Stimulated activated CD4-positive, alpha-beta T cell treated with anti-CD3 and anti-CD28 coated beads, Interleukin-4, amount 100 ng/mL, for 24 hours (primary cell): ENCODE measurements around the gene TP53TG3B.
"Not testable (repeated sequence)": the region's sequence is repeated elsewhere in the genome, so short reads cannot be mapped to it uniquely, and the experiment has no call there.

ENCODE experiments used
- DNase-seq: peaks from one replicate; pipeline ENCODE4 v3.0.0-alpha.2; 2020

The TP53TG3B gene, protein sequence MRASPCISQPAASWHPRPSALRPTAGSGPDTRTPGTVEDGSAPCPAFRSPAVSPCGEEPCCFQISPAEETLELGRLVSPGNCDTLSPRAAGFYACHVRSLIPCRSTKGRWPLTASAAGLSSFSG

GRCh38 chr16:33360541-33360940 is at the start of gene TP53TG3B:
Gene TP53TG3B, plus strand, starts transcription at chr16:33360841. Its CDS starts 68 bp downstream, at chr16:33360909.
- DNase-seq: not testable (repeated sequence)

DNA sequence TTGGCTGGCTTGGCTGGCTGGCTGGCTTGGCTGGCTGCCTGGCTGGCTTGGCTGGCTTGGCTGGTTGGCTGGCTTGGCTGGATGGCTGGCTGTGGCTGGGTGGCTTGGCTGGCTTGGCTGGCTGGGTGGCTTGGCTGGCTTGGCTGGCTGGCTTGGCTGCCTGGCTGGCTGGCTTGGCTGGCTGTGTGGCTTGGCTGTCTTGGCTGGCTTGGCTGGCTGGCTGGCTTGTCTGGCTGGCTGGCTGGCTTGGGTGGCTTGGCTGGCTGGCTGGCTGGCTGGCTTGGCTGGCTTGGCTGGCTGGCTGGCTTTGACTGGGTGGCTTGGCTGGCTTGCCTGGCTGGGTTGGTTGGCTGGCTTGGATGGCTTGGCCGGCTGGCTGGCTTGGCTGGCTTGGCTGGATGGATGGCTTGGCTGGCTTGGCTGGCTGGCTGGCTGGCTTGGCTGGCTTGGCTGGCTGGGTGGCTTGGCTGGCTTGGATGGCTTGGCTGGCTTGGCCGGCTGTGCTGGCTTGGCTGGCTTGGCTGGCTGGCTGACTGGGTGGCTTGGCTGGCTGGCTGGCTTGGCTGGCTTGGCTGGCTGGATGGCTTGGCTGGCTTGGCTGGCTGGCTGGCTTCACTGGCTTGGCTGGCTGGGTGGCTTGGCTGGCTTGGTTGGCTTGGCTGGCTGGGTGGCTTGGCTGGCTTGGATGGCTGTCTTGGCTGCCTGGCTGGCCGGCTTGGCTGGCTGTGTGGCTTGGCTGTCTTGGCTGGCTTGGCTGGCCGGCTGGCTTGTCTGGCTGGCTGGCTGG is 24.2 kb upstream of the TP53TG3B start:
- DNase-seq: not testable (repeated sequence)

DNA sequence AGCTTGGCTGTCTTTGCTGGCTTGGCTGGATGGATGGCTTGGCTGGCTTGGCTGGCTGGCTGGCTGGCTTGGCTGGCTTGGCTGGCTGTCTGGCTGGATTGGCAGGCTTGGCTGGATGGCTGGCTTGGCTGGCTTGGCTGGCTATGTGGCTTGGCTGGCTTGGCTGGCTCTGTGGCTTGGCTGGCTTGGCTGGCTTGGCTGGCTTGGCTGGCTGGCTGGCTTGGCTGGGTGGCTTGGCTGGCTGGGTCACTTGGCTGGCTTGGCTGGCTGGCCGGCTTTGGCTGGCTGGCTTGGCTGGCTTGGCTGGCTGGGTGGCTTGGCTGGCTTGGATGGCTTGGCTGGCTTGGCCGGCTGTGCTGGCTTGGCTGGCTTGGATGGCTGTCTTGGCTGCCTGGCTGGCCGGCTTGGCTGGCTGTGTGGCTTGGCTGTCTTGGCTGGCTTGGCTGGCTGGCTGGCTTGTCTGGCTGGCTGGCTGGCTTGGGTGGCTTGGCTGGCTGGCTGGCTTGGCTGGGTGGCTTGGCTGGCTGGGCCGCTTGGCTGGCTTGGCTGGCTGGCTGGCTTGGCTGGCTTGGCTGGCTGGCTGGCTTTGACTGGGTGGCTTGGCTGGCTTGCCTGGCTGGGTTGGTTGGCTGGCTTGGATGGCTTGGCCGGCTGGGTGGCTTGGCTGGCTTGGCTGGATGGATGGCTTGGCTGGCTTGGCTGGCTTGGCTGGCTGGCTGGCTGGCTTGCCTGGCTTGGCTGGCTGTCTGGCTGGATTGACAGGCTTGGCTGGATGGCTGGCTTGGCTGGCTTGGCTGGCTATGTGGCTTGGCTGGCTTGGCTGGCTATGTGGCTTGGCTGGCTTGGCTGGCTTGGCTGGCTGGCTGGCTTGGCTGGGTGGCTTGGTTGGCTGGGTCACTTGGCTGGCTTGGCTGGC is 22.8 kb upstream of the TP53TG3B start:
- DNase-seq: not testable (repeated sequence)

GRCh38 chr16:33338543-33338951 is 22.1 kb upstream of the TP53TG3B start:
- not testable (repeated sequence) for DNase-seq

DNA sequence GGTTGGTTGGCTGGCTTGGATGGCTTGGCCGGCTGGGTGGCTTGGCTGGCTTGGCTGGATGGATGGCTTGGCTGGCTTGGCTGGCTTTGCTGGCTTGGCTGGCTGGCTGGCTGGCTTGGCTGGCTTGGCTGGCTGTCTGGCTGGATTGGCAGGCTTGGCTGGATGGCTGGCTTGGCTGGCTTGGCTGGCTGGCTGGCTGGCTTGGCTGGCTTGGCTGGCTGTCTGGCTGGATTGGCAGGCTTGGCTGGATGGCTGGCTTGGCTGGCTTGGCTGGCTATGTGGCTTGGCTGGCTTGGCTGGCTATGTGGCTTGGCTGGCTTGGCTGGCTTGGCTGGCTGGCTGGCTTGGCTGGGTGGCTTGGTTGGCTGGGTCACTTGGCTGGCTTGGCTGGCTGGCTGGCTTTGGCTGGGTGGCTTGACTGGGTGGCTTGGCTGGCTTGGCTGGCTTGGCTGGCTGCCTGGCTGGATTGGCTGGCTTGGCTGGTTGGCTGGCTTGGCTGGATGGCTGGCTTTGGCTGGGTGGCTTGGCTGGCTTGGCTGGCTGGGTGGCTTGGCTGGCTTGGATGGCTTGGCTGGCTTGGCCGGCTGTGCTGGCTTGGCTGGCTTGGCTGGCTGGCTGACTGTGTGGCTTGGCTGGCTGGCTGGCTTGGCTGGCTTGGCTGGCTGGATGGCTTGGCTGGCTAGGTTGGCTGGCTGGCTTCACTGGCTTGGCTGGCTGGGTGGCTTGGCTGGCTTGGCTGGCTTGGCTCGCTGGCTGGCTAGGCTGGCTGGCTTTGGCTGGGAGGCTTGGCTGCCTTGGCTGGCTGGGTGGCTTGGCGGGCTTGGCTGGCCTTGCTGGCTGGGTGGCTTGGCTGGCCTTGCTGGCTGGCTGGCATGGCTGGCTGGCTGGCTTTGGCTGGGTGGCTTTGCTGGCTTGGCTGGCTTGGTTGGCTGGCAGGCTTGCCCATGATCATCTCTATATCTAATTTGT is 21.3 kb upstream of the TP53TG3B start:
- DNase-seq: not testable (repeated sequence)
